Thoracic aorta (tissue), 2 donors: ENCODE results near the gene RCL1. TPM values are rescaled to one million over a fixed set of nuclear protein-coding genes. Genes with fewer than 3 reads are reported as not detected.

Experiments used
- ATAC-seq: fragments of 150-250 bp; one replicate; pipeline ENCODE4 v1.8.0; 2017; ENCODE audit warnings: low read depth; ENCODE audit not compliant: insufficient number of reproducible peaks, low FRiP score
- DNase-seq: peaks from one replicate; pipeline ENCODE4 v3.0.0-alpha.2; 2020; ENCODE audit warnings: low spot score
- H3K27ac ChIP-seq, 2 donors: fragments of 200-600 bp; sonication (generic); 1 replicate in 1 of 2; 2 replicates in 1 of 2; pipeline ENCODE4 v1.5.1; 2016; ENCODE audit warnings: mild to moderate bottlenecking in 2 of 2, moderate library complexity in 2 of 2
- H3K27me3 ChIP-seq: fragments of 200-600 bp; sonication (generic); replicated peaks from 2 replicates; pipeline ENCODE4 v1.6.0; 2016; ENCODE audit warnings: mild to moderate bottlenecking; ENCODE audit not compliant: insufficient read depth
- H3K36me3 ChIP-seq: fragments of 200-600 bp; sonication (generic); one replicate; pipeline ENCODE4 v1.5.1; 2016
- H3K4me1 ChIP-seq, 2 donors: fragments of 200-600 bp; sonication (generic); 1 replicate in 1 of 2; 2 replicates in 1 of 2; pipeline versions ENCODE4 v1.5.1 to v1.6.0; 2016; ENCODE audit warnings: low read depth in 2 of 2, mild to moderate bottlenecking in 1 of 2; ENCODE audit not compliant: control insufficient read depth in 1 of 2
- H3K4me3 ChIP-seq: fragments of 200-600 bp; sonication (generic); 2 replicates; pipeline ENCODE4 v1.5.1; 2016; ENCODE audit warnings: mild to moderate bottlenecking
- H3K9me3 ChIP-seq: fragments of 200-600 bp; sonication (generic); 2 replicates; pipeline ENCODE4 v1.5.1; 2016
- total RNA-seq, 2 donors: library from RNA; depleted of rRNA; stranded (reverse); fragments of >200 nt; gene quantifications; one replicate each; pipeline versions ENCODE4 v1.1.0 to v1.2.3, GENCODE V29; 2016
- TF ChIP-seq, protein P1 (sequence below): fragments of 200-600 bp; sonication (generic); IDR thresholded peaks from one replicate; pipeline ENCODE4 v1.5.1; 2019; ENCODE audit warnings: antibody characterized with exemption

Gene RCL1
- total RNA-seq, 2 donors from 2014 or later, result 29.6 to 62.2 TPM

DNA sequence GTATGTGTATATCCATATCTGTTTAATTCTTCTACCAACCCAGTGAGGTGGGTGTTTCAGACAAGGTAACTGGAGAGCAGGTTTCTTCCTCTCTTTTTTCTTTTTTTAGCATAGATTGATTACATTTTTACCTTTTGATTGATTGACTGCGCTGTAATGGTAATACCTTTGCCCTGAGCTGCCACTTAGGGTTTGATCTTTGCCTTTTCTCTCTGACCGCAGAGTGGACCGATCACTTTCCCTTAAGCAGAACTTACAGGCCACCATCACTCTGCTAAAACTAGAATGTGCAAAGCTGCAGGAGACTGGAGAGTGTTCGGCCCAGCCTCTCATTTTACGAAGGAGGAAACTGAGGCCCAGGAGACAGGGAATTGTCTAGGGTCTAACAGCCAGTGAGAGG is 38.0 kb downstream of the RCL1 start:
- ATAC-seq (no peak), DNase-seq (no peak)
- TF ChIP-seq, protein P1, sequence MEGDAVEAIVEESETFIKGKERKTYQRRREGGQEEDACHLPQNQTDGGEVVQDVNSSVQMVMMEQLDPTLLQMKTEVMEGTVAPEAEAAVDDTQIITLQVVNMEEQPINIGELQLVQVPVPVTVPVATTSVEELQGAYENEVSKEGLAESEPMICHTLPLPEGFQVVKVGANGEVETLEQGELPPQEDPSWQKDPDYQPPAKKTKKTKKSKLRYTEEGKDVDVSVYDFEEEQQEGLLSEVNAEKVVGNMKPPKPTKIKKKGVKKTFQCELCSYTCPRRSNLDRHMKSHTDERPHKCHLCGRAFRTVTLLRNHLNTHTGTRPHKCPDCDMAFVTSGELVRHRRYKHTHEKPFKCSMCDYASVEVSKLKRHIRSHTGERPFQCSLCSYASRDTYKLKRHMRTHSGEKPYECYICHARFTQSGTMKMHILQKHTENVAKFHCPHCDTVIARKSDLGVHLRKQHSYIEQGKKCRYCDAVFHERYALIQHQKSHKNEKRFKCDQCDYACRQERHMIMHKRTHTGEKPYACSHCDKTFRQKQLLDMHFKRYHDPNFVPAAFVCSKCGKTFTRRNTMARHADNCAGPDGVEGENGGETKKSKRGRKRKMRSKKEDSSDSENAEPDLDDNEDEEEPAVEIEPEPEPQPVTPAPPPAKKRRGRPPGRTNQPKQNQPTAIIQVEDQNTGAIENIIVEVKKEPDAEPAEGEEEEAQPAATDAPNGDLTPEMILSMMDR, result no peak
- Histone ChIP-seq H3K4me3 (no peak overlapping the region), H3K9me3 (no peaks in the 10 kb centered on the region), H3K4me1 (peaks cover 10 to 81% of the 10 kb centered on the region in 2 donors), H3K36me3 (peaks cover 10% of the 10 kb centered on the region), H3K27ac (no peak overlapping the region), H3K27me3 (no peaks in the 10 kb centered on the region)

- Histone ChIP-seq H3K4me1 (peaks cover 12 to 84% of the 10 kb centered on the region in 2 donors), H3K27ac (no peak overlapping the region), H3K36me3 (peaks cover 10% of the 10 kb centered on the region), H3K9me3 (no peaks in the 10 kb centered on the region), H3K4me3 (no peak overlapping the region), H3K27me3 (no peaks in the 10 kb centered on the region)
- TF ChIP-seq, protein P1, result peak; percentile 6
- DNase-seq (no peak), ATAC-seq (no peak)
These were observed 38.4 kb downstream of the RCL1 start for GRCh38 chr9:4831119-4831518.

DNA sequence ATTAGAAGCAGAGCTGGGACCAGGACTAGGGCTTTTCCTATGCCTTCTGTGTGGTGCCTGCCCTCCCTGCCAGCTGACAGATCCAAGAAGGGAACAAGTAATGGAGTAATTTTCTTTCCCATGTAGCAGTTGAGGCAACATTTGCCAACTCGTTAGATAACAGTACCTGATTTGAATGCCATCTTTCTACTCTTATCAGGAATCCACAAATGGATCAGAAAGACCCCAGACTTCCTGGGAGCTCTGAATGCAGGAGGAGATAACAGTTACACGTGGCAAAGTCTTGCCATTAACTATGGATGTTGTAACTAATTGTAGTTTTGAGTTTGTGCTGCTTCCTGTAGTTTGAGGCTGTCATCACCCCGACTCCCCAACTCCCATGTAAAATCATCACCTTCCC is 39.2 kb downstream of the RCL1 start:
- Histone ChIP-seq H3K4me1 (peaks cover 17 to 84% of the 10 kb centered on the region in 2 donors), H3K4me3 (no peak overlapping the region), H3K9me3 (no peaks in the 10 kb centered on the region), H3K27ac (no peak overlapping the region), H3K36me3 (peaks cover 10% of the 10 kb centered on the region), H3K27me3 (no peaks in the 10 kb centered on the region)
- DNase-seq (no peak), ATAC-seq (no peak)
- TF ChIP-seq, protein P1, result no peak

DNA sequence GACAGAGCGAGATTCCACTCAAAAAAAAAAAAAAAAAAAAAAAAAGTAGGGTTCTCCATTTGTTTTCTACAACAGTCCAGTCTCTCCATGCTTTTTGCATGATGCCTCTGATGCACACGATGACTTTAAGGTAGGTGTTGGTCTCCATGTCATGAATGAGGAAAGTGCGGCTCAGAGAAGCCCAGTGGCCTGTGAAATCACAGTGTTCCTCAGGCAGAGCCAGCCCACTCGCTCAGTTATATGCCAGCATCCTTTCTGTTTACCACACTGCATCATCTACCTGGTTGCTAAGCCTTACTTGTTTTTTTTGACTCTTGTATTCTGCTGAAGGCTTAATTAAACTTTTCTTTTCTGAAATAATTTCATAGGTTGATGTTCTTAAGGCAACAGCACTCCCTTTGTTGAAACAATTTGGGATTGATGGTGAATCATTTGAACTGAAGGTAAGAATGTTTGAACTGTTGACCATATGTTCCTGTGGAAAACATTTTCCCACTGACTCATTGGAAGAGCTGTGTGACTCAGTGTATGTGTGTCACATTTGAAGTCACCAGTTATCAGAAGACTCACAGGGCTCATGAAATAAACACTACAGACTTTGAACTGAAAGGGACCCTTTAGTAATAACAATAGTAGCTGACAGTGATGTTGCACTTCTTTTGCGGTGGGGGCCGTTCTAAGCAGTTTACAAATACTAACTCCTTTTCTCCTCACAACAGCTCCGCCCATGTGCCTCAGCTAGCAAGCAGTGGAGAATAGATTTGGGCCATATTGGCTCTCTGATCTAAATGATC is 40.2 kb downstream of the RCL1 start:
- Histone ChIP-seq H3K9me3 (no peaks in the 10 kb centered on the region), H3K27me3 (no peaks in the 10 kb centered on the region), H3K4me3 (no peak overlapping the region), H3K4me1 (peaks cover 20 to 84% of the 10 kb centered on the region in 2 donors), H3K27ac (peak overlapping the region in 1 of 2 donors; percentile 13), H3K36me3 (peaks cover 10% of the 10 kb centered on the region)
- DNase-seq (no peak), ATAC-seq (peak; percentile 45)
- TF ChIP-seq, protein P1, result no peak

DNA sequence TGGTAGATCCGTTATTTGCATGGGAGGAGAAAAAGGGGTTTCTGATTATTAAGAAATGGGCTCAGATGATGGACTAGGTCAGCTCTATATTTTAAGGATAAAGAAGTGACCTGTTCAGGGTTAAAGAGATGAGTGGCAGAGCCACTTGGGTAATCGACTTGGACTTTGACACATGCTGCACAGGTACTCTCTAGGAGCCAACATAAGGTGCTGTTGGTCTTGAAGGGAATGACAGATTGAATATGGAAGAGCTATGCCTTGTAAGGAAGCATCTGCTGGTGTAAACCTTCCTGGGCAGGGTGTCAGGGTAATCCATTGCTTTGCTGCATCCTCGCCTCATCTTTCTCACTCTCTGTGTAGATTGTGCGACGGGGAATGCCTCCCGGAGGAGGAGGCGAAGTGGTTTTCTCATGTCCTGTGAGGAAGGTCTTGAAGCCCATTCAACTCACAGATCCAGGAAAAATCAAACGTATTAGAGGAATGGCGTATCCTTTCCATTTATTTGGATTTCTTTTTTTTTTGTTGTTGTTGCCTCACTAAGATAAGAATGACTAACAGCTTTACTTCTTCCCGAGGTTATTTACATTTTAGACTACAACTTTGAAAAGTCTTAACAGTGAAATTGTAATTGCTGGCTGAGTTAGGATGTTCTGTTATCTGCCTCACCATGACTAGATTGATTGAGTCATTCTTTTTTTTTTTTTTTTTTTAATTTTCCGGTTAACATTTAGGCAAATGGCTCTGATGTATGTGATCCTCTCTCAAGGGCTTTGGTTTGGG is 41.2 kb downstream of the RCL1 start:
- no peak for ATAC-seq
- no peak overlapping the region for H3K4me3 ChIP-seq
- peaks cover 19 to 84% of the 10 kb centered on the region in 2 donors for H3K4me1 ChIP-seq
- H3K27me3 ChIP-seq, result no peaks in the 10 kb centered on the region
- TF ChIP-seq, protein P1, result no peak
- no peaks in the 10 kb centered on the region for H3K9me3 ChIP-seq
- H3K36me3 ChIP-seq, result peaks cover 10% of the 10 kb centered on the region
- no peak overlapping the region for H3K27ac ChIP-seq
- DNase-seq, result no peak
